Islet of Langerhans (tissue), 1 donor: Measurements from ENCODE around the gene P2RY4.
"Not testable (repeated sequence)": the region's sequence is repeated elsewhere in the genome, so short reads cannot be mapped to it uniquely, and the experiment has no call there.

Experiments used
- FAIRE-seq: peaks from one replicate; lab custom pipeline; 2011; peaks lifted over from hg19 to GRCh38; lab: Jason Lieb, UNC

Gene P2RY4

GRCh38 chrX:70243601-70244000 is 16.4 kb downstream of the P2RY4 start:
- not testable (repeated sequence) for FAIRE-seq

GRCh38 chrX:70241501-70241900 is 18.5 kb downstream of the P2RY4 start:
- FAIRE-seq = no peak

- no peak for FAIRE-seq
Observed at GRCh38 chrX:70240751-70241150, 19.3 kb downstream of the P2RY4 start.

- no peak for FAIRE-seq
Observed at GRCh38 chrX:70234355-70234754, 25.6 kb downstream of the P2RY4 start, which contains the start of gene AWAT1. Gene AWAT1, plus strand, starts transcription at chrX:70234655. Its CDS starts 41 bp downstream, at chrX:70234696.

- FAIRE-seq = no peak
Observed at GRCh38 chrX:70231666-70232065, 28.3 kb downstream of the P2RY4 start.

GRCh38 chrX:70226687-70227086 is 33.3 kb downstream of the P2RY4 start:
- no peak for FAIRE-seq

GRCh38 chrX:70226048-70226447 is 34.0 kb downstream of the P2RY4 start:
- no peak for FAIRE-seq

GRCh38 chrX:70219938-70220764 is 39.9 kb downstream of the P2RY4 start:
- peak; percentile 93 for FAIRE-seq

- FAIRE-seq = not testable (repeated sequence)
Observed at GRCh38 chrX:70209570-70209969, 50.4 kb downstream of the P2RY4 start.

GRCh38 chrX:70208479-70208878 is 51.5 kb downstream of the P2RY4 start:
- no peak for FAIRE-seq
